Spleen (tissue), 11 donors: Measurements from ENCODE around the gene FHAD1. TPM values are rescaled to one million over a fixed set of nuclear protein-coding genes. Genes with fewer than 3 reads are reported as not detected.

Source experiments
- DNase-seq: peaks from one replicate; pipeline ENCODE4 v3.0.0-alpha.2; 2020
- H3K27ac ChIP-seq, 8 donors: fragments of 200-600 bp; sonication (generic) in 7 of 8; 1 replicate in 4 of 8; 2 replicates in 4 of 8; pipeline versions ENCODE4 v1.5.0 to v1.8.0; 2016 to 2021; ENCODE audit warnings: inconsistent platforms in 4 of 8, mild to moderate bottlenecking in 4 of 8, moderate library complexity in 1 of 8
- H3K27me3 ChIP-seq, 7 donors: fragments of 200-600 bp; sonication (generic) in 6 of 7; replicated peaks in 1 of 7; 1 replicate in 4 of 7; 2 replicates in 3 of 7; pipeline versions ENCODE4 v1.5.0 to v1.8.0; 2016 to 2021; ENCODE audit warnings: inconsistent platforms in 3 of 7, mild to moderate bottlenecking in 1 of 7
- H3K36me3 ChIP-seq, 6 donors: fragments of 200-600 bp; sonication (generic) in 5 of 6; 1 replicate in 4 of 6; 2 replicates in 2 of 6; pipeline versions ENCODE4 v1.5.0 to v1.8.0; 2016 to 2021; ENCODE audit warnings: inconsistent platforms in 2 of 6
- H3K4me1 ChIP-seq, 6 donors: fragments of 200-600 bp; sonication (generic) in 5 of 6; 1 replicate in 3 of 6; 2 replicates in 3 of 6; pipeline versions ENCODE4 v1.5.0 to v1.8.0; 2016 to 2021; ENCODE audit warnings: inconsistent platforms in 3 of 6
- H3K4me3 ChIP-seq, 8 donors: fragments of 200-600 bp; sonication (generic) in 7 of 8; 1 replicate in 4 of 8; 2 replicates in 4 of 8; pipeline versions ENCODE4 v1.5.0 to v1.8.0; 2016 to 2021; ENCODE audit warnings: inconsistent platforms in 4 of 8, mild to moderate bottlenecking in 4 of 8, moderate library complexity in 2 of 8
- H3K9me3 ChIP-seq, 8 donors: fragments of 200-600 bp; sonication (generic) in 7 of 8; 1 replicate in 4 of 8; 2 replicates in 4 of 8; pipeline versions ENCODE4 v1.5.0 to v1.8.0; 2016 to 2021; ENCODE audit warnings: inconsistent platforms in 4 of 8
- POLR2A ChIP-seq, 3 donors: fragments of 450-650 bp; IDR thresholded peaks; one replicate each; pipeline ENCODE4 v1.5.1; 2017; ENCODE audit warnings: antibody characterized with exemption in 3 of 3, mild to moderate bottlenecking in 1 of 3
- POLR2AphosphoS5 ChIP-seq, 3 donors: sonication (generic); formaldehyde crosslinking; IDR thresholded peaks; one replicate each; pipeline ENCODE4 v1.5.1; 2017; ENCODE audit warnings: antibody characterized with exemption in 3 of 3
- WGBS, 5 donors: extraction: QIAGEN DNeasy Blood & Tissue Kit in 3 of 5; methylation state at CpG; one replicate each; pipeline versions ENCODE4 v1.1.5 to v1.1.7; 2013 to 2018; 5-methylcytosine and 5-hydroxymethylcytosine counted together
- intact Hi-C: fragments of 100-400 bp; cut with DNase I; formaldehyde crosslinking; loops from one replicate; pipeline ENCODE4 v1.15.0; 2023; ENCODE audit warnings: low total_unique reads
- polyA plus RNA-seq, 3 donors: library from polyadenylated mRNA; stranded (reverse); fragments of 200-250 nt; gene quantifications; one replicate each; pipeline ENCODE4 v1.2.1, GENCODE V29; 2013
- total RNA-seq, 7 donors: library from RNA; depleted of rRNA in 3 of 7; stranded (reverse); fragments of >200 nt in 3 of 7; fragmentation: NEBNext Ultra II Directional in 4 of 7; extraction: Animal tissue kit (Norgen Biotek cat#: 25700) in 4 of 7; gene quantifications; one replicate each; pipeline versions ENCODE4 v1.1.0 to v1.2.1, GENCODE V29; 2016 to 2021
- TF ChIP-seq, protein P1 (sequence below), 11 experiments: fragments of 200-600 bp in 7 of 11; fragments of 450-650 bp in 4 of 11; sonication (generic) in 4 of 11; IDR thresholded peaks in 8 of 11; conservative IDR thresholded peaks in 3 of 11; 1 replicate in 7 of 11; 2 replicates in 4 of 11; pipeline versions ENCODE4 v1.4.0 to v1.8.0; 2016 to 2021; ENCODE audit warnings: antibody characterized with exemption in 11 of 11, inconsistent platforms in 4 of 11, mild to moderate bottlenecking in 1 of 11
- donor health status: healthy with polysubstance abuse.
- donor health status: DM: no; HTN: no; CAD: no; lungs with moderate emphysema.
- donor health status: DM: no; HTN: no; CAD: no.
- donor health status: Bipolar disorder and iron deficiency.
- donor health status: healthy.
- donor health status: DM: no; HTN: no; CAD: no.
- donor health status: DM: yes; HTN: yes; CAD: no.

Gene FHAD1
- total and polyA plus RNA-seq, 10 donors = 0.22 to 1.0 (median 0.28) TPM; not detected in 3

DNA sequence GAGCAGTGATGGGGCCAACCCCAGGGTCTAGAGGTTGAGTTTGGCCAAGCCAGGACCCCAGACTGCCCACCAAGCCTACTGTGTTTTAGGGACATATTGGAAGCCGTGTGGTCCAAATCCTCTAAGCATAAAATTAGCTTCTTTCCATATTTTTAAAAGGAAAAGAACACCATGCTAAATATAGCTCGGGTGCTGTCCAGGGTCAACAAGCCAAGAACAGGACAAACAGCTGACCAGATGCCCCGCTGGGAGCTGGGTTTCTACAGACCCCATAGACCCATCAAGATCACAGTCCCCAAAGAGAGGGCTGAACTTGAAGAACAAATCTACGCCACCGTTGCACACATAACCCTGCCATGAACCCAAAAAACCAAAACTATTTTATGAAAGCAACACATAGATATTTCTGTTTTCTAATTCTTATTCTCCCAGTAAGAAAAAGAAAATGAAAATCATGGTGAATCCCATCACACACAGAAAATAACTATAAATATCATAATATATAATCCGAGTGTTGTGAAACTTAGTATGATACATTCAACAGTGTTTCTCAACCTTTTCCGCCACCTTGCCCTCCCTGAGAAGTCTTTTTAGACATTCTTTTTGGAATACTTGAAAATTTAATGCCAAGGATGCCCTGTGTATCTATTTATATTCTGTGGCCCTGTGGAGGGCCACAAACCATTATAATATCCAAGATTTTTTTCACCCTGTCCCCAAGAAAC is 36.2 kb upstream of the FHAD1 start:
- no peak overlapping the region for H3K4me3 ChIP-seq
- 74 to 86% (median 77%) methylated on average over 7 of the region's 7 CpGs for WGBS, 5 donors
- peaks cover 0 to 7% (median 0%) of the 10 kb centered on the region in 6 donors for H3K36me3 ChIP-seq
- intact Hi-C loops = no loop called here
- peaks cover 0 to 39% (median 5%) of the 10 kb centered on the region in 6 donors for H3K4me1 ChIP-seq
- no peak for TF ChIP-seq POLR2AphosphoS5 (IDR thresholded peaks at IDR 0.05)
- no peaks in the 10 kb centered on the region for H3K27me3 ChIP-seq
- no peak overlapping the region for H3K27ac ChIP-seq
- no peak for DNase-seq
- H3K9me3 ChIP-seq = no peaks in the 10 kb centered on the region

DNA sequence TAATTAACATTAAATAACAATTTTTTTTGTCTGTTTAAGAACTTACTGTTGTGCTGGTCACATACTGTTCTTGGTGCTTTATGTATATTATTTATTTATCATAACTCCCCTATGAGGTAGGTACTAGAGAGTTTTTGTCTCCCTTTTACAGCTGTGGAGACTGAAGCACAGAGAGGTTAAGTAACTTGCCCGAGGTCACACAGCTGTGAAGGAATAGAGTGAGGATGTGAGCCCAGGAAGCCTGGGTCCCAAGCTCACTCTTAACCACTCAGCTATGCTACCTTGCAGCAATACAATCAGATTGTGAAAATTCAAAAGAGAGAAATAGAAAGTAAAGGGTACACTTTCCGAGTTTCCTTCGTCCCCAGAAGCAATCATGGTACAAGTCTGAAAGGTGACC is 35.6 kb upstream of the FHAD1 start:
- Histone ChIP-seq H3K27me3 (no peaks in the 10 kb centered on the region), H3K4me3 (no peak overlapping the region), H3K27ac (no peak overlapping the region), H3K4me1 (peaks cover 0 to 36% (median 5%) of the 10 kb centered on the region in 6 donors), H3K36me3 (peaks cover 0 to 7% (median 0%) of the 10 kb centered on the region in 6 donors), H3K9me3 (no peaks in the 10 kb centered on the region)
- intact Hi-C loops = no loop called here
- no peak for DNase-seq
- TF ChIP-seq POLR2A (IDR thresholded peaks at IDR 0.05) (no peak), POLR2AphosphoS5 (IDR thresholded peaks at IDR 0.05) (no peak)
- TF ChIP-seq, protein P1, sequence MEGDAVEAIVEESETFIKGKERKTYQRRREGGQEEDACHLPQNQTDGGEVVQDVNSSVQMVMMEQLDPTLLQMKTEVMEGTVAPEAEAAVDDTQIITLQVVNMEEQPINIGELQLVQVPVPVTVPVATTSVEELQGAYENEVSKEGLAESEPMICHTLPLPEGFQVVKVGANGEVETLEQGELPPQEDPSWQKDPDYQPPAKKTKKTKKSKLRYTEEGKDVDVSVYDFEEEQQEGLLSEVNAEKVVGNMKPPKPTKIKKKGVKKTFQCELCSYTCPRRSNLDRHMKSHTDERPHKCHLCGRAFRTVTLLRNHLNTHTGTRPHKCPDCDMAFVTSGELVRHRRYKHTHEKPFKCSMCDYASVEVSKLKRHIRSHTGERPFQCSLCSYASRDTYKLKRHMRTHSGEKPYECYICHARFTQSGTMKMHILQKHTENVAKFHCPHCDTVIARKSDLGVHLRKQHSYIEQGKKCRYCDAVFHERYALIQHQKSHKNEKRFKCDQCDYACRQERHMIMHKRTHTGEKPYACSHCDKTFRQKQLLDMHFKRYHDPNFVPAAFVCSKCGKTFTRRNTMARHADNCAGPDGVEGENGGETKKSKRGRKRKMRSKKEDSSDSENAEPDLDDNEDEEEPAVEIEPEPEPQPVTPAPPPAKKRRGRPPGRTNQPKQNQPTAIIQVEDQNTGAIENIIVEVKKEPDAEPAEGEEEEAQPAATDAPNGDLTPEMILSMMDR (IDR thresholded peaks at IDR 0.05 in 8 of 11, conservative IDR thresholded peaks at IDR 0.05 in 3 of 11) = no peak
- 89 to 96% (median 92%) methylated on average over 3 of the region's 3 CpGs for WGBS, 5 donors

DNA sequence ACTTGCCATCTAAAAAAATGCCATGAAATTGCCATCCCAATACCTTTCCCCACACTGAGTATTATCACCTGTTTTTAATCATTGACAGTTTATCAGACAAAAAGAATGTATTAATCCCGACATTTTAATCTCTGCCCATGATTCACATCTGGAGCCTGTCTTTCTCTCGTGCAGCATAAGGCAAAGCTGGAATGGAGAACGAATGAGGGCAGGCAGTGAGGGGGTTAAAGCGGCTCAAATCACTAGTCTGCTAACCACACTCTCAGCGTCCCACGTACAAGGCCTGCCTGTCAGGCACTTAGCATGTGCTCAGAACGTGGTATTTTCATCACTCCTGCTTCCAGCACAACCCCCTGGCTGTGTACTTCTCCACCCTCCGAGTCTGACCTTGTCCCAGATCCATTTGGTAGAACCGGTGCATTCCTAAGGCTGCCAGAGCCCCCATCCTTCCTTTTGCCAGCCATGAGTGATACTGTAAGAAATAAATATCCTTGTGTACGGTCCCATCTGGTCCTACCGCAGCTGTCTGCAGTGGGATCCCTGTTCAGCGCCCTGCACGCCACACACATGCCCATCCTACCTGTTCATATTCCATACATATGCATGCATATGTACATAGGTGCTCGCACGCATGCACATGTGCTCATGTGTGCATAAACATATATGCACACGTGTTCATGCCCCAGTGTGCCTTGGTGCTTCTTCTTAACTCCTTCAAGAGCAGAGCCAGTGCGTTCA is 34.6 kb upstream of the FHAD1 start:
- 73 to 87% (median 83%) methylated on average over 16 to 17 of the region's 17 CpGs for WGBS, 5 donors
- H3K4me1 ChIP-seq = peaks cover 0 to 31% (median 5%) of the 10 kb centered on the region in 6 donors
- intact Hi-C loops = no loop called here

DNA sequence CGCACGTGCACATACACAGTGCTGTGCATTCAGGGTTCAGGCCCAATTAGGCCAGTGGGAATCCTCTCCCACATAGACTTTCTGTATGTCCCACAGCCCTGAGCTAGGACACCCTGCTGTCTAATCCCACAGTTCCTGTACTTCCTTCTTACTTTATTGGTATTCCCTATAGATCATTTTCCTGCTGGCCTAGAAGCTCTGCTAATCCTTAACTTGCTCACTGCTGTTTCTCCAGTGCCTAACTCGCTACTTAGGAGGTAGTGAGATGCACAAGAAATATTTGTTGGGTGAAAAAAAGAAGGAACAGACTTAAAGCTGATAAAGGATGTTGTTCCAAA is 34.1 kb upstream of the FHAD1 start:
- 77 to 88% (median 82%) methylated on average over 3 of the region's 3 CpGs for WGBS, 5 donors
- Histone ChIP-seq H3K27me3 (no peaks in the 10 kb centered on the region), H3K9me3 (no peaks in the 10 kb centered on the region), H3K36me3 (peaks cover 0 to 7% (median 0%) of the 10 kb centered on the region in 6 donors), H3K4me3 (no peak overlapping the region), H3K4me1 (peaks cover 0 to 31% (median 5%) of the 10 kb centered on the region in 6 donors), H3K27ac (peak overlapping the region in 4 of 8 donors; percentile 17 to 47 (median 38))
- DNase-seq = no peak
- TF ChIP-seq, protein P1 (IDR thresholded peaks at IDR 0.05 in 8 of 11, conservative IDR thresholded peaks at IDR 0.05 in 3 of 11) = no peak
- TF ChIP-seq POLR2AphosphoS5 (IDR thresholded peaks at IDR 0.05) (no peak), POLR2A (IDR thresholded peaks at IDR 0.05) (no peak)
- intact Hi-C loops = no loop called here

More for the DNA sequence above, 34.6 kb upstream of the FHAD1 start:
- Histone ChIP-seq H3K9me3 (no peaks in the 10 kb centered on the region), H3K27me3 (no peaks in the 10 kb centered on the region), H3K27ac (peak overlapping the region in 4 of 8 donors; percentile 17 to 47 (median 38)), H3K4me3 (no peak overlapping the region), H3K36me3 (peaks cover 0 to 7% (median 0%) of the 10 kb centered on the region in 6 donors)
- no peak for DNase-seq
- TF ChIP-seq, protein P1 (IDR thresholded peaks at IDR 0.05 in 8 of 11, conservative IDR thresholded peaks at IDR 0.05 in 3 of 11) = no peak
- TF ChIP-seq POLR2A (IDR thresholded peaks at IDR 0.05) = no peak
- no peak for TF ChIP-seq POLR2AphosphoS5 (IDR thresholded peaks at IDR 0.05)
